Psoas muscle (tissue), 8 donors: ENCODE data around the gene APAF1. TPM values are rescaled to one million over a fixed set of nuclear protein-coding genes. Genes with fewer than 3 reads are reported as not detected.

Source experiments
- ATAC-seq, 4 donors: fragments of 200-7000 bp; cut with Tn5 transposase; one replicate each; pipeline ENCODE4 v1.9.1; 2020; ENCODE audit warnings: moderate library complexity in 3 of 4, mild to moderate bottlenecking in 2 of 4
- DNase-seq, 2 donors: peaks; one replicate each; pipeline ENCODE4 v3.0.0-alpha.2; 2020
- H3K27ac ChIP-seq: fragments of 200-600 bp; one replicate; pipeline ENCODE4 v1.8.0; 2022
- H3K27me3 ChIP-seq, 3 donors: fragments of 200-600 bp in 1 of 3; one replicate each; pipeline versions ENCODE4 v1.6.1 to v1.8.0; 2013 to 2022; ENCODE audit warnings: low read length in 2 of 3, mild to moderate bottlenecking in 2 of 3, moderate library complexity in 1 of 3; ENCODE audit not compliant: insufficient read depth in 3 of 3
- H3K36me3 ChIP-seq, 2 donors: fragments of 200-600 bp in 1 of 2; one replicate each; pipeline versions ENCODE4 v1.6.1 to v1.8.0; 2013 to 2022; ENCODE audit warnings: low read depth in 1 of 2, mild to moderate bottlenecking in 1 of 2, moderate library complexity in 1 of 2; ENCODE audit not compliant: insufficient read depth in 1 of 2
- H3K4me1 ChIP-seq: fragments of 200-600 bp; one replicate; pipeline ENCODE4 v1.8.0; 2022
- H3K4me3 ChIP-seq: fragments of 200-600 bp; one replicate; pipeline ENCODE4 v1.8.0; 2022; ENCODE audit warnings: mild to moderate bottlenecking
- H3K9me3 ChIP-seq: fragments of 200-600 bp; one replicate; pipeline ENCODE4 v1.8.0; 2022
- WGBS, 3 donors: extraction: QIAGEN DNeasy Blood & Tissue Kit; methylation state at CpG; one replicate each; pipeline versions ENCODE4 v1.1.6 to v1.1.7; 2013; 5-methylcytosine and 5-hydroxymethylcytosine counted together
- intact Hi-C, 2 donors: fragments of 100-400 bp; cut with DNase I; formaldehyde crosslinking; loops; one replicate each; pipeline versions ENCODE4 v1.11.0 to v1.14.2; 2022
- polyA plus RNA-seq, 3 donors: library from polyadenylated mRNA; stranded (reverse); fragments of 200-250 nt; gene quantifications; one replicate each; pipeline ENCODE4 v1.2.3, GENCODE V29; 2013
- total RNA-seq, 4 donors: library from RNA; stranded (reverse); fragmentation: NEBNext Ultra II Directional in 2 of 4; extraction: Animal tissue kit (Norgen Biotek cat#: 25700) in 2 of 4; gene quantifications; one replicate each; pipeline versions ENCODE4 v1.2.1 to v1.2.4, GENCODE V29; 2021 to 2023
- TF ChIP-seq, protein P1 (sequence below): fragments of 200-600 bp; IDR thresholded peaks from one replicate; pipeline ENCODE4 v1.8.0; 2022; ENCODE audit warnings: antibody characterized with exemption
- donor health status: healthy with polysubstance abuse.
- donor health status: DM: no; HTN: no; CAD: no; lungs with moderate emphysema.
- donor health status: Bipolar disorder and iron deficiency.
- donor health status: healthy.
- donor health status: DM: yes; HTN: yes; CAD: no.
- donor health status: DM: no; HTN: no; CAD: no.
- donor health status: DM: no; HTN: no; CAD: no.
- donor health status: DM: yes; HTN: yes; CAD: no.

Gene APAF1
- total and polyA plus RNA-seq, 7 donors: 2.0 to 10.2 (median 4.3) TPM

DNA sequence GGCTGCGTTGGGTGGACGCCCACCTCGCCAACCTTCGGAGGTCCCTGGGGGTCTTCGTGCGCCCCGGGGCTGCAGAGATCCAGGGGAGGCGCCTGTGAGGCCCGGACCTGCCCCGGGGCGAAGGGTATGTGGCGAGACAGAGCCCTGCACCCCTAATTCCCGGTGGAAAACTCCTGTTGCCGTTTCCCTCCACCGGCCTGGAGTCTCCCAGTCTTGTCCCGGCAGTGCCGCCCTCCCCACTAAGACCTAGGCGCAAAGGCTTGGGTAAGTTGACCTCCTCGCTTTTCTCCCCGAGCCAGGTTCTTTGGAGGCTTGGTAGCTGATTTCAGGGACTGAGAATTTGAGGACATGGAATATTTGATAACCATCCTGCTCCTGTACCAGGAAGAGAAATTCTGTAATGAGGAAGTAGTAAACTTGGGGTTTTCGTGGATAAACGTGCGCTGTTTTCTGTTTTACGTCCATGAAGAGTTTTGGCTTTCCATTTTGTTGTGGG, 530 bp downstream of the APAF1 start:
- Histone ChIP-seq H3K4me1 (peaks cover 17% of the 10 kb centered on the region), H3K27me3 (no peaks in the 10 kb centered on the region), H3K27ac (peak overlapping the region; percentile 74), H3K36me3 (peaks cover 0 to 26% of the 10 kb centered on the region in 2 donors), H3K9me3 (no peaks in the 10 kb centered on the region), H3K4me3 (peak overlapping the region; percentile 74)
- WGBS, 3 donors: 0 to 2% (median 1%) methylated on average over 20 to 24 of the region's 24 CpGs
- intact Hi-C loops: loop anchor here (2.0 to 5.0 kb wide), 3 partner anchors 53 to 158 kb away; partner anchors contain the start of gene SLC25A3 (in 2 of the 2)
- peak; percentile 7 to 38 (median 27) for ATAC-seq
- TF ChIP-seq, protein P1, sequence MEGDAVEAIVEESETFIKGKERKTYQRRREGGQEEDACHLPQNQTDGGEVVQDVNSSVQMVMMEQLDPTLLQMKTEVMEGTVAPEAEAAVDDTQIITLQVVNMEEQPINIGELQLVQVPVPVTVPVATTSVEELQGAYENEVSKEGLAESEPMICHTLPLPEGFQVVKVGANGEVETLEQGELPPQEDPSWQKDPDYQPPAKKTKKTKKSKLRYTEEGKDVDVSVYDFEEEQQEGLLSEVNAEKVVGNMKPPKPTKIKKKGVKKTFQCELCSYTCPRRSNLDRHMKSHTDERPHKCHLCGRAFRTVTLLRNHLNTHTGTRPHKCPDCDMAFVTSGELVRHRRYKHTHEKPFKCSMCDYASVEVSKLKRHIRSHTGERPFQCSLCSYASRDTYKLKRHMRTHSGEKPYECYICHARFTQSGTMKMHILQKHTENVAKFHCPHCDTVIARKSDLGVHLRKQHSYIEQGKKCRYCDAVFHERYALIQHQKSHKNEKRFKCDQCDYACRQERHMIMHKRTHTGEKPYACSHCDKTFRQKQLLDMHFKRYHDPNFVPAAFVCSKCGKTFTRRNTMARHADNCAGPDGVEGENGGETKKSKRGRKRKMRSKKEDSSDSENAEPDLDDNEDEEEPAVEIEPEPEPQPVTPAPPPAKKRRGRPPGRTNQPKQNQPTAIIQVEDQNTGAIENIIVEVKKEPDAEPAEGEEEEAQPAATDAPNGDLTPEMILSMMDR: no peak
- DNase-seq: no peak

DNA sequence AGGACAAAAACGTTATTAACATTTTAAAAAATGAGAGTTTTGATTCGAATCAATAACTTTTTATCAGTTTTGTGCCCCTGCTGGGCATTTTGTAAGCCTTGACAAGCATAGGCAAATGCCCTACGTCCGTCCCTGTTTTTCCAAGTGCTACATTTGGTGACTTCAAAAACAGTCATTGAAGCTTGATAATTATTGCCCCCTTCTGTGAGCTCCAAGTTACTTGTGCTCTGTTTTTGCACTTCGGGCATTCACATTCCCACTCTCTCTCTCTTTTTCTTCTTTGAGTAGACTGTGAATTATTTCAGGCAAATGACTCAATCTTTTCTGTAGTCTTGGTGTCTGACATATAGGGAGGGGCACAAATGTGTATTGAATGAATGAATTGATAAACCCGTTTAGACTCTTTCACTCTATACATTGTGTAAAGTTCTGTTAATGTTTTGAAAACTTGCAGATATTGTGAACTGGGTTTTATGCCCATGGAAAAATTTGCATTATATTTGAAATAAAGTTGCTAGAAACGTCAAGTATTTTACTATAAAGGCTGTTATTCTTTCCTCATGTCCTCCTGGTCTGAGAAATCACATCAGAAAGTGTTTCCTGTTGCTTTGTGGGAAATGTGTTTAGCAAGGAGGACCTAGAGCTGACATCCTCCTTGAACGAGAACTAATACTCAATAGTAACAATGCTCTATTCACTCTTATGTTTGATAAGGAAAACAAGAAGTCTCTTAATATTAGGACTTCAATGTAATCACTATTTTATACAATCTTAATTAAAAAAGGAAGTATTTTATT, 1.4 kb downstream of the APAF1 start:
- TF ChIP-seq, protein P1: peak; percentile 11
- peaks cover 17% of the 10 kb centered on the region for H3K4me1 ChIP-seq
- no peaks in the 10 kb centered on the region for H3K9me3 ChIP-seq
- no peaks in the 10 kb centered on the region for H3K27me3 ChIP-seq
- intact Hi-C loops: loop anchor here (5.0 kb wide), 2 partner anchors 54 to 159 kb away; partner anchors contain the start of gene SLC25A3 (in 1 of the 2)
- ATAC-seq: no peak
- peaks cover 0 to 35% of the 10 kb centered on the region in 2 donors for H3K36me3 ChIP-seq
- H3K27ac ChIP-seq: peak overlapping the region; percentile 74
- H3K4me3 ChIP-seq: peak overlapping the region; percentile 74
- 12 to 18% (median 13%) methylated on average over 8 of the region's 8 CpGs for WGBS, 3 donors
- DNase-seq: no peak

DNA sequence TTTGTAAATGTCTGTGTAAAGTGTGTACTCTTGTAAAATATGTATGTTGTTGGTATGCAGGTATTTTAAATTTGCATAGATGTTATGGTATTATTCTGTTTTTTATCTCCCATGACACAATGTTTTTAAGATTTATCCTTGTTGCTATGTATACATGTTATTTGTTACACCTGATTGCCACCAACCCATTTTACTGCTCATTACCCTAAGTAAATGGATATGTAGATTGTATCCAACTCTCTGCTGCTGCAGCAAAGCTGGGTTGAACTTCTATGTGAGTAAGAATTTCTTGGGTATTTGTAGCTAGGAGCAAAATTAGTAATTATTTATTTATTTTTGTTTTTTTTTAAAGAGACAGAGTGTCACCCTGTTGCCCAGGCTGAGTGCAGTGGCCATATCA, 6.2 kb downstream of the APAF1 start:
- TF ChIP-seq, protein P1: no peak
- ATAC-seq (no peak), DNase-seq (no peak)
- intact Hi-C loops: loop anchor here in 1 of 2 donors (10.0 kb wide), 1 partner anchor 227 kb away; no protein-coding TSS in a partner anchor
- Histone ChIP-seq H3K27ac (no peak overlapping the region), H3K4me1 (peaks cover 15% of the 10 kb centered on the region), H3K4me3 (no peak overlapping the region), H3K27me3 (no peaks in the 10 kb centered on the region), H3K36me3 (peaks cover 0 to 58% of the 10 kb centered on the region in 2 donors), H3K9me3 (no peaks in the 10 kb centered on the region)

DNA sequence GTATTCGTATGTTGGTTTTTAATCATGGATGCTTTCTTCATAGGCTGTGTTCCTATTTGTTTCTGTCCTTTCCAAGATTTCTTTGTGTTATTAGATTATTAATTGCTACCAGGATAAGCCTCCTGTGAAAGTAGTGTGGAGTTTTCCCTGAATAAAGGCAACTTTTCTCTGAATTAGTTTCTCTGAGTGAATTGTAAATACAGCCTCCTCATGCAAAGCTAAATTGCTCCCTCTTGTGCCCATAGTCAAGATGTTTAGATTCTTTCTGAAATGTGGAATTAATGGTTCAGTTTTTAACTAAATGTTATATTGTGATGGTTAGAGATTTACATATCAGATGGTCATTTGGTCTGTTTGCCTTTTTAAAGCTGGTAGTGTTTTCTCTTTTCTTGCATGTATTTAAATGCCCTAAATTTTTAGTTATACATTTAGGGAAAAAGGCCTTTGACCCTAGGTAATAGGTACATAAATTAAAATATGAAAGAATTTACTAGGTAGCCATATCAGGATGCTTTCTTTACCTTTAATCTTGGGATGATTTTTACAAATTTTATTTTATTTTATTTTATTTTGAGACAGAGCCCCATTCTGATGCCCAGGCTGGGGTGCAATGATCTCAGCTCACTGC, 8.9 kb downstream of the APAF1 start:
- ATAC-seq (peak in 1 of 4 donors; percentile 59), DNase-seq (no peak)
- Histone ChIP-seq H3K27ac (no peak overlapping the region), H3K27me3 (no peaks in the 10 kb centered on the region), H3K4me3 (no peak overlapping the region), H3K9me3 (no peaks in the 10 kb centered on the region), H3K36me3 (peaks cover 0 to 73% of the 10 kb centered on the region in 2 donors), H3K4me1 (no peaks in the 10 kb centered on the region)
- intact Hi-C loops: loop anchor here in 1 of 2 donors (10.0 kb wide), 1 partner anchor 229 kb away; no protein-coding TSS in a partner anchor
- 88 to 98% (median 94%) methylated on average over 1 of the region's 1 CpG for WGBS, 3 donors
- TF ChIP-seq, protein P1: peak; percentile 63
